Activated CD4-positive, alpha-beta T cell treated with anti-CD3 and anti-CD28 coated beads, Interleukin-10, Interleukin-2, amounts not matched to agents 100 ng/mL and 50 ng/mL, durations not matched to agents 16 hours and 8 hours (primary cell): Measurements from ENCODE around the gene IRS1.

Source experiments
- DNase-seq: peaks from one replicate; pipeline ENCODE4 v3.0.0-alpha.2; 2020

Gene IRS1

GRCh38 chr2:226813148-226813701 lies 13.6 kb upstream of the IRS1 start:
- DNase-seq = no peak

- no peak for DNase-seq
These were observed 3.8 kb upstream of the IRS1 start for GRCh38 chr2:226803410-226803809.

- peak; percentile 78 for DNase-seq
These were observed 3.0 kb upstream of the IRS1 start for GRCh38 chr2:226802573-226802972.

- DNase-seq = peak; percentile 90
These were observed 1.5 kb upstream of the IRS1 start for GRCh38 chr2:226800941-226801784.

- DNase-seq = no peak
These were observed 638 bp upstream of the IRS1 start for GRCh38 chr2:226799976-226800940.

GRCh38 chr2:226798422-226799210 lies 1.0 kb downstream of the IRS1 start:
- peak; percentile 50 for DNase-seq

GRCh38 chr2:226797989-226798421 lies 1.6 kb downstream of the IRS1 start:
- DNase-seq = no peak

- DNase-seq = no peak
These were observed 2.2 kb downstream of the IRS1 start for GRCh38 chr2:226797289-226797988.

- no peak for DNase-seq
These were observed 2.8 kb downstream of the IRS1 start for GRCh38 chr2:226796840-226797288.

- DNase-seq = no peak
These were observed 3.4 kb downstream of the IRS1 start for GRCh38 chr2:226796012-226796839.

- DNase-seq = no peak
These were observed 4.2 kb downstream of the IRS1 start for GRCh38 chr2:226795281-226796011.

- DNase-seq = no peak
These were observed 4.9 kb downstream of the IRS1 start for GRCh38 chr2:226794751-226795171.

GRCh38 chr2:226794196-226794661 lies 5.4 kb downstream of the IRS1 start:
- DNase-seq = no peak

GRCh38 chr2:226793646-226794045 lies 6.0 kb downstream of the IRS1 start:
- DNase-seq = no peak

GRCh38 chr2:226792155-226792881 lies 7.3 kb downstream of the IRS1 start:
- DNase-seq = no peak

GRCh38 chr2:226791487-226792081 lies 8.0 kb downstream of the IRS1 start:
- peak; percentile 95 for DNase-seq

- peak; percentile 60 for DNase-seq
These were observed 8.5 kb downstream of the IRS1 start for GRCh38 chr2:226791056-226791486.

- DNase-seq = no peak
These were observed 9.2 kb downstream of the IRS1 start for GRCh38 chr2:226790431-226790830.

GRCh38 chr2:226790011-226790410 lies 9.6 kb downstream of the IRS1 start:
- no peak for DNase-seq
